ENCODE measurements around the gene PACSIN3.

The PACSIN3 gene

DNA sequence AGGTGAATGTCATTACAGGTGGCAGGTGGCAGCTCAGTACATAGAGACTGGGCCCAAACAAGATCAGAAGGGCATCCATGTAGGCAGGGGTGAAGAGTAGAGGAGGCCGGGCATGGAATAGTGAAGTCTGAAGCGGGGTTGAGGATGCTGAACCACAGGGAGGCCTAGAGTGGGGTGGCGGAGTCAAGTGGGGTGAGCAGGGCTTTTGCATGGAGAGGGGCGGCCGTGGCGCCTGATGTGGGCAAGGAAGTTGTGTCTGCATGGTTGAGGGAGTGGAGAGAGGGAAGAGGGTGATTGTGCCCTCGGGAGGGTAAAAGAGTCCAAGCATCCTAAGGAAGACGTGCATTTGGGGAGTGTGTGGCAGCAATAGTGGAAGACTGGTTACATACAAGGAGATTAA, 42.9 kb upstream of the PACSIN3 start:
- H3K27ac Mint-ChIP-seq, result peak overlapping the region; percentile 41
- TF ChIP-seq, protein P1, sequence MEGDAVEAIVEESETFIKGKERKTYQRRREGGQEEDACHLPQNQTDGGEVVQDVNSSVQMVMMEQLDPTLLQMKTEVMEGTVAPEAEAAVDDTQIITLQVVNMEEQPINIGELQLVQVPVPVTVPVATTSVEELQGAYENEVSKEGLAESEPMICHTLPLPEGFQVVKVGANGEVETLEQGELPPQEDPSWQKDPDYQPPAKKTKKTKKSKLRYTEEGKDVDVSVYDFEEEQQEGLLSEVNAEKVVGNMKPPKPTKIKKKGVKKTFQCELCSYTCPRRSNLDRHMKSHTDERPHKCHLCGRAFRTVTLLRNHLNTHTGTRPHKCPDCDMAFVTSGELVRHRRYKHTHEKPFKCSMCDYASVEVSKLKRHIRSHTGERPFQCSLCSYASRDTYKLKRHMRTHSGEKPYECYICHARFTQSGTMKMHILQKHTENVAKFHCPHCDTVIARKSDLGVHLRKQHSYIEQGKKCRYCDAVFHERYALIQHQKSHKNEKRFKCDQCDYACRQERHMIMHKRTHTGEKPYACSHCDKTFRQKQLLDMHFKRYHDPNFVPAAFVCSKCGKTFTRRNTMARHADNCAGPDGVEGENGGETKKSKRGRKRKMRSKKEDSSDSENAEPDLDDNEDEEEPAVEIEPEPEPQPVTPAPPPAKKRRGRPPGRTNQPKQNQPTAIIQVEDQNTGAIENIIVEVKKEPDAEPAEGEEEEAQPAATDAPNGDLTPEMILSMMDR (IDR thresholded peaks at IDR 0.05), result no peak
- peaks cover 3% of the 10 kb centered on the region for H3K27me3 Mint-ChIP-seq (ENCODE audit: low read depth, poor library complexity)
- peaks cover 4% of the 10 kb centered on the region for H3K4me1 Mint-ChIP-seq
- no peak for DNase-seq
- no peak overlapping the region for H3K4me3 Mint-ChIP-seq
- no peaks in the 10 kb centered on the region for H3K9me3 Mint-ChIP-seq
- H3K36me3 Mint-ChIP-seq (ENCODE audit: low read depth), result peaks cover 45% of the 10 kb centered on the region

DNA sequence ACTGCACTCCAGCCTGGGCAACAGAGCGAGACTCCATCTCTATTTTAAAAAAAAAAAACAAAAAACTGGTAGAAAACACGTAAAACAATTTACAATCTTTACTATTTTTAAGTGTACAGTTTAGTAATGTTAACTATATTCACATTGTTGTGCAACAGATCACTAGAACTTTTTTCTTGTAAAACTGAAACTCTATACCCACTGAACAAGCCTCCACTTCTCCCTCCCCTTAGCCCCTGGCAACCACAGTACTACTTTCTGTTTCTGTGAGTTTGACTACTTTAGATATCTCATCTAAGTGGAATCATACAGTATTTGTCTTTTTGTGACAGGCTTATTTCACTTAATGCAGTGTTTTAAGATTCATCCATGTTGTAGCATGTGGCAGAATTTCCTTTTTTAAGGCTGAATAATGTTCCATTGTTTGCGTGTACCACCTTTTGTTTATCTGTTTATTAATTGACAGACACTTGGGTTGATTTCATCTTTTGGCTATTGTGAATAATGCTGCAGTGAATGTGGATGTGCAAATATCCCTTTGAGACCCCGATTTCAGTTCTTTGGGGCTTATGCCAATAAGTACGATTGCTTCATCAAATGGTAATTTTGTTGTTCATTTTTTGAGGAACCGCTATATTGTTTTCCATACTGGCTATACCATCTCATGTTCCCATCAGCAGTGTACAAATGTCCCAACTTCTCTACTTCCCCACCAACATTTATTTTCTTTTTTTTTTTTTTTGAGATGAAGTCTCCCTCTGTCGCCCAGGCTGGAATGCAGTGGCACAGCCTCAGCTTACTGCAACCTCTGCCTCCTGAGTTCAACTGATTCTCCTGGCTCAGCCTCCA, 39.5 kb upstream of the PACSIN3 start:
- H3K36me3 Mint-ChIP-seq (ENCODE audit: low read depth), result peaks cover 66% of the 10 kb centered on the region
- H3K4me1 Mint-ChIP-seq, result no peaks in the 10 kb centered on the region
- peaks cover 3% of the 10 kb centered on the region for H3K27me3 Mint-ChIP-seq (ENCODE audit: low read depth, poor library complexity)
- no peak overlapping the region for H3K4me3 Mint-ChIP-seq
- no peaks in the 10 kb centered on the region for H3K9me3 Mint-ChIP-seq
- TF ChIP-seq, protein P1 (IDR thresholded peaks at IDR 0.05), result no peak
- no peak for DNase-seq
- peak overlapping the region; percentile 81 for H3K27ac Mint-ChIP-seq

GRCh38 chr11:47222696-47223095, 36.5 kb upstream of the PACSIN3 start:
- Mint-ChIP-seq H3K4me3 (no peak overlapping the region), H3K4me1 (peaks cover 19% of the 10 kb centered on the region), H3K9me3 (no peaks in the 10 kb centered on the region), H3K36me3 (ENCODE audit: low read depth) (peaks cover 75% of the 10 kb centered on the region), H3K27ac (no peak overlapping the region), H3K27me3 (ENCODE audit: low read depth, poor library complexity) (peaks cover 8% of the 10 kb centered on the region)
- TF ChIP-seq, protein P1 (IDR thresholded peaks at IDR 0.05), result no peak
- DNase-seq, result no peak

DNA sequence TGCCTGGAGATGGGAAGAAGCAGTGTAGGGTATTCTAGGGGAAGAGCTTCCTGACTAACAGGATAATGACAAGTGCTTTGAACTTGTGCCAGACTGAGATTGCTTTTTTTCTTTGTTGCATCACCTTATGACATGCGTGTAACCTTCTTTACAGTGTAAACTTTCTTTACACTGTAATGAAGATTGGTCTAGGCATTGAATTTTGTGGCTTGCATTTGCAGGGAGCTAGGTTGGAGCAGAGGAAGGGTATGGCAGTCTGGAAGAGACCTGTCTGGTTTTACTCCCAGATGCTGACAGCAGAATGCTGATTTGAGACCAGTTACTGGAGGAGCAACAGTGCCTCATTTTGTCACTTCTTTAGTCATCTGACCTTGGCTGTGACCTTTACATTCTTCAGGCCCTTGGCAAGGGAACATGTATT, 34.2 kb upstream of the PACSIN3 start:
- DNase-seq, result no peak
- Mint-ChIP-seq H3K36me3 (ENCODE audit: low read depth) (peaks cover 59% of the 10 kb centered on the region), H3K27ac (peak overlapping the region; percentile 78), H3K9me3 (no peaks in the 10 kb centered on the region), H3K4me1 (peaks cover 36% of the 10 kb centered on the region), H3K4me3 (no peak overlapping the region), H3K27me3 (ENCODE audit: low read depth, poor library complexity) (peaks cover 8% of the 10 kb centered on the region)
- TF ChIP-seq, protein P1 (IDR thresholded peaks at IDR 0.05), result no peak

GRCh38 chr11:47216121-47216798, 30.0 kb upstream of the PACSIN3 start:
- Mint-ChIP-seq H3K4me1 (peaks cover 42% of the 10 kb centered on the region), H3K36me3 (ENCODE audit: low read depth) (peaks cover 32% of the 10 kb centered on the region), H3K27me3 (ENCODE audit: low read depth, poor library complexity) (peaks cover 8% of the 10 kb centered on the region), H3K4me3 (peak overlapping the region; percentile 87), H3K27ac (peak overlapping the region; percentile 53), H3K9me3 (no peaks in the 10 kb centered on the region)
- no peak for DNase-seq
- TF ChIP-seq, protein P1 (IDR thresholded peaks at IDR 0.05), result no peak
